HG02759 (cell line): Measurements from ENCODE around the gene SMIM28.
"Not testable (repeated sequence)": the region's sequence is repeated elsewhere in the genome, so short reads cannot be mapped to it uniquely, and the experiment has no call there.

ENCODE experiments used
- ATAC-seq: cut with Tn5 transposase; IDR thresholded peaks from one replicate; pipeline ENCODE4 v1.9.1; 2021; ENCODE audit warnings: mild to moderate bottlenecking, moderate library complexity; ENCODE audit not compliant: unreplicated experiment

Gene SMIM28

GRCh38 chr6:138377844-138378243 is at the start of gene SMIM28:
Gene SMIM28, plus strand, starts transcription at chr6:138377905. Its CDS starts 168 bp downstream, at chr6:138378073.
- no peak for ATAC-seq

GRCh38 chr6:138328210-138328609 is 49.5 kb upstream of the SMIM28 start:
- ATAC-seq: no peak

- no peak for ATAC-seq
Measured at GRCh38 chr6:138330763-138331162, 46.9 kb upstream of the SMIM28 start.

GRCh38 chr6:138331444-138331843 is 46.3 kb upstream of the SMIM28 start:
- ATAC-seq: no peak

GRCh38 chr6:138331984-138332383 is 45.7 kb upstream of the SMIM28 start:
- no peak for ATAC-seq

- ATAC-seq: no peak
Measured at GRCh38 chr6:138334000-138334399, 43.7 kb upstream of the SMIM28 start.

- no peak for ATAC-seq
Measured at GRCh38 chr6:138334963-138335362, 42.7 kb upstream of the SMIM28 start.

- ATAC-seq: no peak
Measured at GRCh38 chr6:138336221-138336620, 41.5 kb upstream of the SMIM28 start.

GRCh38 chr6:138337076-138337475 is 40.6 kb upstream of the SMIM28 start:
- no peak for ATAC-seq

GRCh38 chr6:138339024-138339423 is 38.7 kb upstream of the SMIM28 start:
- ATAC-seq: no peak

GRCh38 chr6:138341176-138341575 is 36.5 kb upstream of the SMIM28 start:
- no peak for ATAC-seq

GRCh38 chr6:138343112-138343511 is 34.6 kb upstream of the SMIM28 start:
- no peak for ATAC-seq

GRCh38 chr6:138345565-138346285 is 32.0 kb upstream of the SMIM28 start:
- no peak for ATAC-seq

- no peak for ATAC-seq
Measured at GRCh38 chr6:138346302-138347195, 31.2 kb upstream of the SMIM28 start.

GRCh38 chr6:138347864-138348263 is 29.8 kb upstream of the SMIM28 start:
- ATAC-seq: no peak

GRCh38 chr6:138349891-138350290 is 27.8 kb upstream of the SMIM28 start:
- no peak for ATAC-seq

GRCh38 chr6:138357928-138358327 is 19.8 kb upstream of the SMIM28 start:
- ATAC-seq: no peak

GRCh38 chr6:138368684-138369083 is 9.0 kb upstream of the SMIM28 start:
- ATAC-seq: not testable (repeated sequence)

GRCh38 chr6:138370631-138371451 is 6.9 kb upstream of the SMIM28 start:
- ATAC-seq: no peak

- no peak for ATAC-seq
Measured at GRCh38 chr6:138371452-138371711, 6.3 kb upstream of the SMIM28 start.

- no peak for ATAC-seq
Measured at GRCh38 chr6:138371720-138372119, 6.0 kb upstream of the SMIM28 start.
